ENCODE measurements around the gene ZGPAT. TPM values are rescaled to one million over a fixed set of nuclear protein-coding genes. Genes with fewer than 3 reads are reported as not detected.

ZGPAT gene
- total RNA-seq, 1 experiment from 2014 or later, result 35.8 TPM

DNA sequence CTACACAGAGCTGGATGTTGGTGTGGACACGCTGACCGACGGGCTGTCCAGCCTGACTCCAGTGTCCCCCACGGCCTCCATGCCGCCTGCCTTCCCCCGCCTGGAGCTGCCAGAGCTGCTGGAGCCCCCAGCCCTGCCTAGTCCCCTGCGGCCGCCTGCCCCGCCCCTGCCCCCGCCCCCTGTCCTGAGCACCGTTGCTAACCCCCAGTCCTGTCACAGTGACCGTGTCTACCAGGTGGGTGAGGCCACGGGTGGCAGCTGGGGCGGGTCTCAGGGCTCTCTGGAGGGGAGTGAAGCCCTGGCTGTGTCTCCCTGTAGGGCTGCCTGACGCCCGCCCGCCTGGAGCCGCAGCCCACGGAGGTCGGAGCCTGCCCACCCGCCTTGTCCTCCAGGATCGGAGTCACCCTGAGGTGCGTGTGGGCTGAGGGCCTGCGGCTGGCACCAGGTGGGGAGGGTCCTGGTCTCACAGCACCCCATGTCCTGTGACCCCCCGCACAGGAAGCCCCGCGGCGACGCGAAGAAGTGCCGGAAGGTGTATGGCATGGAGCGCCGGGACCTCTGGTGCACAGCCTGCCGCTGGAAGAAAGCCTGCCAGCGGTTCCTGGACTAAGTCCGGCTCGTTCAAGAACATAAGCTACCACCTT, 34.7 kb downstream of the ZGPAT start:
- Histone ChIP-seq H3K36me3 (ENCODE audit: control insufficient read depth, insufficient read depth, low read length) (no peaks in the 10 kb centered on the region; the same call in 1 of the 2 replicates), H3K27ac (ENCODE audit: low read length) (no peak overlapping the region), H3K4me3 (ENCODE audit: low read depth in 2 of 2, low read length in 2 of 2) (no peak overlapping the region), H3K27me3 (ENCODE audit: control insufficient read depth, insufficient read depth, low read length) (no peaks in the 10 kb centered on the region), H3K4me1 (ENCODE audit: control insufficient read depth, insufficient read depth, low read length) (peaks cover 22% of the 10 kb centered on the region), H3K9me3 (ENCODE audit: control insufficient read depth, insufficient read depth, low read depth, low read length) (no peaks in the 10 kb centered on the region)
- DNase-seq (ENCODE audit: low read depth, low spot score), result no peak
- TF ChIP-seq, protein P1, sequence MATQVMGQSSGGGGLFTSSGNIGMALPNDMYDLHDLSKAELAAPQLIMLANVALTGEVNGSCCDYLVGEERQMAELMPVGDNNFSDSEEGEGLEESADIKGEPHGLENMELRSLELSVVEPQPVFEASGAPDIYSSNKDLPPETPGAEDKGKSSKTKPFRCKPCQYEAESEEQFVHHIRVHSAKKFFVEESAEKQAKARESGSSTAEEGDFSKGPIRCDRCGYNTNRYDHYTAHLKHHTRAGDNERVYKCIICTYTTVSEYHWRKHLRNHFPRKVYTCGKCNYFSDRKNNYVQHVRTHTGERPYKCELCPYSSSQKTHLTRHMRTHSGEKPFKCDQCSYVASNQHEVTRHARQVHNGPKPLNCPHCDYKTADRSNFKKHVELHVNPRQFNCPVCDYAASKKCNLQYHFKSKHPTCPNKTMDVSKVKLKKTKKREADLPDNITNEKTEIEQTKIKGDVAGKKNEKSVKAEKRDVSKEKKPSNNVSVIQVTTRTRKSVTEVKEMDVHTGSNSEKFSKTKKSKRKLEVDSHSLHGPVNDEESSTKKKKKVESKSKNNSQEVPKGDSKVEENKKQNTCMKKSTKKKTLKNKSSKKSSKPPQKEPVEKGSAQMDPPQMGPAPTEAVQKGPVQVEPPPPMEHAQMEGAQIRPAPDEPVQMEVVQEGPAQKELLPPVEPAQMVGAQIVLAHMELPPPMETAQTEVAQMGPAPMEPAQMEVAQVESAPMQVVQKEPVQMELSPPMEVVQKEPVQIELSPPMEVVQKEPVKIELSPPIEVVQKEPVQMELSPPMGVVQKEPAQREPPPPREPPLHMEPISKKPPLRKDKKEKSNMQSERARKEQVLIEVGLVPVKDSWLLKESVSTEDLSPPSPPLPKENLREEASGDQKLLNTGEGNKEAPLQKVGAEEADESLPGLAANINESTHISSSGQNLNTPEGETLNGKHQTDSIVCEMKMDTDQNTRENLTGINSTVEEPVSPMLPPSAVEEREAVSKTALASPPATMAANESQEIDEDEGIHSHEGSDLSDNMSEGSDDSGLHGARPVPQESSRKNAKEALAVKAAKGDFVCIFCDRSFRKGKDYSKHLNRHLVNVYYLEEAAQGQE (IDR thresholded peaks at IDR 0.05; ENCODE audit: insufficient read depth in 1 of 2, low read depth in 2 of 2, low read length in 1 of 2), result no peak
- TF ChIP-seq SIN3A (IDR thresholded peaks at IDR 0.05; ENCODE audit: borderline replicate concordance, insufficient read depth, low read depth, low read length), result no peak
- POLR2A ChIA-PET, result no interaction called here
- intact Hi-C loops (cut with micrococcal nuclease; ENCODE audit: unreplicated experiment), result no loop called here
- no TSS peak for BruUV-seq (replicated peaks)
- CTCF ChIA-PET, result no interaction called here
- no peak for ATAC-seq
- in situ Hi-C loops (cut with HindIII; ENCODE audit: low pct_unique_long_range_greater_than_20kb, low sequenced_read_pairs), result no loop called here

DNA sequence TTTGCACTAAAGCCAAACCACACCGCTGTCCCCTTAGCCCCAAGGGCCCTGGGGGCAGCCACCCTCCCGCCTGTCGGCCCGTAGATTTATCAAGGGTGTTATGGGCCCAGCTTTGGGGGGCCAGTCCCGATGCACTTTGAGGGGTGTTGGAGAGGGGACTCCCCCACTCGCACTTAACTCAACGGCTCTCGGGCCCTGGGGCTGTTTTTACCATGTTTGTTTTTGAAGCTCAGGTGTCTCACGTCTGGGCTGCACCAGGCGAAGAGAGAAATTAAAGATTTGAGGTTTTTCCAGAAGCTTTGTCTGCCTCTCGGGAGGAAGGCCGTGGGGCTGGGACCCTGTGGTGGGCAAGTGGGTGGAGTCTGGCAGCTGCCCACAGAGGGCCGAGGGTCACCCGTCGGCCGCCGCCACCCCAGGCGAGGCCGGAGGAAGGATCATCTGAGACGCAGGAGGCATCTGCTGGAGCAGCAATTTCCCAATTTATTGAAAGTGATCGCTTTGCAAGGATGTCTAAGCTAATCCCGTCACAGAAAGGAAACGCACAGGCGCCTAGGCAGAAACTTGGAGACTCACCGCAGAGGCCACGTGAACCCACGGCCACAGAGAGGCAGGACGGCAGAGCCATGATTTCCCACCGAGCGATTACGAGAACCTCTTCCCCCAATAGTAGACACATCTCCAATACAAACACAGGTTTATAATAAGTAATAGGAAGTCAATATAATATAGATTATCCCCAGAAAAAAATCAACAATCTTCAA, 35.6 kb downstream of the ZGPAT start:
- Histone ChIP-seq H3K9me3 (ENCODE audit: control insufficient read depth, insufficient read depth, low read depth, low read length) (no peaks in the 10 kb centered on the region), H3K27me3 (ENCODE audit: control insufficient read depth, insufficient read depth, low read length) (no peaks in the 10 kb centered on the region), H3K27ac (ENCODE audit: low read length) (no peak overlapping the region), H3K36me3 (ENCODE audit: control insufficient read depth, insufficient read depth, low read length) (no peaks in the 10 kb centered on the region; the same call in 1 of the 2 replicates), H3K4me1 (ENCODE audit: control insufficient read depth, insufficient read depth, low read length) (peaks cover 22% of the 10 kb centered on the region), H3K4me3 (ENCODE audit: low read depth in 2 of 2, low read length in 2 of 2) (no peak overlapping the region)
- TSS peak; percentile 78 for BruUV-seq (replicated peaks)
- intact Hi-C loops (cut with micrococcal nuclease; ENCODE audit: unreplicated experiment) (no loop called here), in situ Hi-C loops (cut with HindIII; ENCODE audit: low pct_unique_long_range_greater_than_20kb, low sequenced_read_pairs) (no loop called here)
- ATAC-seq, result no peak
- no peak for DNase-seq (ENCODE audit: low read depth, low spot score)
- POLR2A ChIA-PET, result interaction anchor here (0.6 kb wide), 1 partner anchor 44 kb away, joined by 3 read pairs; no protein-coding TSS in a partner anchor
- CTCF ChIA-PET, result no interaction called here
- TF ChIP-seq, protein P1 (IDR thresholded peaks at IDR 0.05; ENCODE audit: insufficient read depth in 1 of 2, low read depth in 2 of 2, low read length in 1 of 2), result no peak
- TF ChIP-seq, protein P2, sequence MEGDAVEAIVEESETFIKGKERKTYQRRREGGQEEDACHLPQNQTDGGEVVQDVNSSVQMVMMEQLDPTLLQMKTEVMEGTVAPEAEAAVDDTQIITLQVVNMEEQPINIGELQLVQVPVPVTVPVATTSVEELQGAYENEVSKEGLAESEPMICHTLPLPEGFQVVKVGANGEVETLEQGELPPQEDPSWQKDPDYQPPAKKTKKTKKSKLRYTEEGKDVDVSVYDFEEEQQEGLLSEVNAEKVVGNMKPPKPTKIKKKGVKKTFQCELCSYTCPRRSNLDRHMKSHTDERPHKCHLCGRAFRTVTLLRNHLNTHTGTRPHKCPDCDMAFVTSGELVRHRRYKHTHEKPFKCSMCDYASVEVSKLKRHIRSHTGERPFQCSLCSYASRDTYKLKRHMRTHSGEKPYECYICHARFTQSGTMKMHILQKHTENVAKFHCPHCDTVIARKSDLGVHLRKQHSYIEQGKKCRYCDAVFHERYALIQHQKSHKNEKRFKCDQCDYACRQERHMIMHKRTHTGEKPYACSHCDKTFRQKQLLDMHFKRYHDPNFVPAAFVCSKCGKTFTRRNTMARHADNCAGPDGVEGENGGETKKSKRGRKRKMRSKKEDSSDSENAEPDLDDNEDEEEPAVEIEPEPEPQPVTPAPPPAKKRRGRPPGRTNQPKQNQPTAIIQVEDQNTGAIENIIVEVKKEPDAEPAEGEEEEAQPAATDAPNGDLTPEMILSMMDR (IDR thresholded peaks at IDR 0.05), result no peak
- TF ChIP-seq SIN3A (IDR thresholded peaks at IDR 0.05; ENCODE audit: borderline replicate concordance, insufficient read depth, low read depth, low read length), result no peak
- TF ChIP-seq TCF7L2 (IDR thresholded peaks at IDR 0.05; ENCODE audit: low read depth, low read length), result no peak
- TF ChIP-seq POLR2AphosphoS5 (IDR thresholded peaks at IDR 0.05; ENCODE audit: low read depth, low read length), result no peak

Data from Panc1 (cell line).